Left lung (tissue), 10 donors: ENCODE measurements around the gene TBL2. TPM values are rescaled to one million over a fixed set of nuclear protein-coding genes. Genes with fewer than 3 reads are reported as not detected.
"Not testable (repeated sequence)": the region's sequence is repeated elsewhere in the genome, so short reads cannot be mapped to it uniquely, and the experiment has no call there.

Source experiments
- ATAC-seq: fragments of 200-7000 bp; cut with Tn5 transposase; one replicate; pipeline ENCODE4 v1.9.1; 2020; ENCODE audit warnings: moderate library complexity
- DNase-seq, 4 donors: peaks; one replicate each; pipeline ENCODE4 v3.0.0-alpha.2; 2013 to 2020
- H3K27ac ChIP-seq, 2 donors: fragments of 200-600 bp; sonication (generic) in 1 of 2; one replicate each; pipeline versions ENCODE4 v1.5.0 to v1.8.0; 2020 to 2021
- H3K27me3 ChIP-seq, 2 donors: fragments of 200-600 bp; sonication (generic) in 1 of 2; one replicate each; pipeline versions ENCODE4 v1.5.0 to v1.8.0; 2020 to 2021
- H3K36me3 ChIP-seq, 2 donors: fragments of 200-600 bp; sonication (generic) in 1 of 2; one replicate each; pipeline versions ENCODE4 v1.5.0 to v1.8.0; 2020 to 2021
- H3K4me1 ChIP-seq, 2 donors: fragments of 200-600 bp; one replicate each; pipeline ENCODE4 v1.8.0; 2021
- H3K4me3 ChIP-seq, 2 donors: fragments of 200-600 bp; sonication (generic) in 1 of 2; one replicate each; pipeline versions ENCODE4 v1.5.0 to v1.8.0; 2020 to 2021; ENCODE audit warnings: mild to moderate bottlenecking in 1 of 2
- H3K9me3 ChIP-seq, 2 donors: fragments of 200-600 bp; sonication (generic) in 1 of 2; one replicate each; pipeline versions ENCODE4 v1.5.0 to v1.8.0; 2020 to 2021
- intact Hi-C, 2 donors: fragments of 100-400 bp; cut with DNase I; formaldehyde crosslinking; loops; one replicate each; pipeline versions ENCODE4 v1.11.2 to v1.14.2; 2022
- polyA plus RNA-seq, 6 donors: library from polyadenylated mRNA; unstranded; fragments of 120-200 nt; gene quantifications; one replicate each; pipeline ENCODE4 v1.2.1, GENCODE V29; 2013; ENCODE audit not compliant: insufficient read length in 6 of 6
- total RNA-seq, 2 donors: library from RNA; stranded (reverse); fragmentation: NEBNext Ultra II Directional; extraction: Animal tissue kit (Norgen Biotek cat#: 25700); gene quantifications; one replicate each; pipeline ENCODE4 v1.2.1, GENCODE V29; 2021
- TF ChIP-seq, protein P1 (sequence below), 2 donors: fragments of 200-600 bp; sonication (generic) in 1 of 2; IDR thresholded peaks; one replicate each; pipeline versions ENCODE4 v1.5.0 to v1.8.0; 2021; ENCODE audit warnings: antibody characterized with exemption in 2 of 2
- donor health status: DM: no; HTN: yes; CAD: no.
- donor health status: DM: no; HTN: no; CAD: no.

The TBL2 gene
- total and polyA plus RNA-seq, 8 donors = 29.9 to 41.0 (median 39.2) TPM

DNA sequence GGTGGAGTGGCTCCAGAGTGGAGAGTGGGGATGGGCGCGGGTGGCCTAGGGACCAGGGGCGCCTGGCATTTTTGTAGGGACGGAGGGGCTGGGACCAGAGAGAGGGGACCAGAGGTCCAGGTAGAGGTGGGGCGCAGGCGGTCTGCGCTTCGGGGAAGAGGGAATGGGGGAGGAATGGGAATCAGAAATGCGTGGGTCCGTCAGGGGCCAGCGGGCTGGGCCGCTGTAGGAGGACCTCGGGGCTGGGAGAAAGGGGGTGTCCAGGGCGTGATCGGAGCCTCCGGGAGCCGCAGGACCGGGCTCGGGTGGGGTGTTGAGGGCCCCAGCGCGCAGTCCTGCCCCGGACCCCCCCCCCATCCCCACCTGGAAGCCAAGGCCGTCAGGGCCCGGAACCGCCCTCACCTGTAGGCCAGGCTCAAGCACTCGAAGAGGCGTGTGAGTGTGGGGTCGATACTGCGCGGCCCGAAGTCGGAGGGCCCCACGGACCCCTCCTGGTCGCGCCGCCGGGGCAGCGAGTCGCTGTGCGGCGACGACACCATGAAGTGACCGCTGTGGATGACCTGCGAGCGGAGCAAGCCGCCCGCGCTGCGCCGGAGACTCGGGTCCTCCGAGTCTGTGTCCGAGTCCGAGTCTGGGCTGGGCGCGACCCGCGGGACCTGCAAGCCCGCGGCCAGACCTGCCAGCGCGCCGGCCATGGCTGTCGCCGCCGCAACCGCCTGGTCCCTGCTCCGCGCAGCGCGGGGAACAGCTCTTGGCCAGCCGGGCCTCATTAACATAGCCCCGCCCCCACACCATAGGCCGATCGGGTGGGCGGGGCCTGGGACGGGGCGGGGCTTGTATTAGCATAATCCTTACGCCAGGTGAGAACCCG lies 45.7 kb upstream of the TBL2 start, which contains the start of gene MLXIPL:
Gene MLXIPL, minus strand, starts transcription at position 725 of the 871 bp plus-strand sequence. Its CDS starts 30 bp downstream, at position 695.
- peaks cover 26 to 90% of the 10 kb centered on the region in 2 donors for H3K27me3 ChIP-seq
- peak; percentile 99 for ATAC-seq
- H3K4me3 ChIP-seq = peak within 1 kb of the TSS; percentile 29 to 47
- intact Hi-C loops = no loop called here
- H3K27ac ChIP-seq = no peak within 1 kb of the TSS
- no peaks in the 10 kb centered on the region for H3K9me3 ChIP-seq
- TF ChIP-seq, protein P1, sequence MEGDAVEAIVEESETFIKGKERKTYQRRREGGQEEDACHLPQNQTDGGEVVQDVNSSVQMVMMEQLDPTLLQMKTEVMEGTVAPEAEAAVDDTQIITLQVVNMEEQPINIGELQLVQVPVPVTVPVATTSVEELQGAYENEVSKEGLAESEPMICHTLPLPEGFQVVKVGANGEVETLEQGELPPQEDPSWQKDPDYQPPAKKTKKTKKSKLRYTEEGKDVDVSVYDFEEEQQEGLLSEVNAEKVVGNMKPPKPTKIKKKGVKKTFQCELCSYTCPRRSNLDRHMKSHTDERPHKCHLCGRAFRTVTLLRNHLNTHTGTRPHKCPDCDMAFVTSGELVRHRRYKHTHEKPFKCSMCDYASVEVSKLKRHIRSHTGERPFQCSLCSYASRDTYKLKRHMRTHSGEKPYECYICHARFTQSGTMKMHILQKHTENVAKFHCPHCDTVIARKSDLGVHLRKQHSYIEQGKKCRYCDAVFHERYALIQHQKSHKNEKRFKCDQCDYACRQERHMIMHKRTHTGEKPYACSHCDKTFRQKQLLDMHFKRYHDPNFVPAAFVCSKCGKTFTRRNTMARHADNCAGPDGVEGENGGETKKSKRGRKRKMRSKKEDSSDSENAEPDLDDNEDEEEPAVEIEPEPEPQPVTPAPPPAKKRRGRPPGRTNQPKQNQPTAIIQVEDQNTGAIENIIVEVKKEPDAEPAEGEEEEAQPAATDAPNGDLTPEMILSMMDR (IDR thresholded peaks at IDR 0.05) = no peak
- peak in 3 of 4 donors; percentile 77 to 93 (median 81) for DNase-seq
- H3K36me3 ChIP-seq = no peaks in the 10 kb centered on the region
- peaks cover 11 to 21% of the 10 kb centered on the region in 2 donors for H3K4me1 ChIP-seq

DNA sequence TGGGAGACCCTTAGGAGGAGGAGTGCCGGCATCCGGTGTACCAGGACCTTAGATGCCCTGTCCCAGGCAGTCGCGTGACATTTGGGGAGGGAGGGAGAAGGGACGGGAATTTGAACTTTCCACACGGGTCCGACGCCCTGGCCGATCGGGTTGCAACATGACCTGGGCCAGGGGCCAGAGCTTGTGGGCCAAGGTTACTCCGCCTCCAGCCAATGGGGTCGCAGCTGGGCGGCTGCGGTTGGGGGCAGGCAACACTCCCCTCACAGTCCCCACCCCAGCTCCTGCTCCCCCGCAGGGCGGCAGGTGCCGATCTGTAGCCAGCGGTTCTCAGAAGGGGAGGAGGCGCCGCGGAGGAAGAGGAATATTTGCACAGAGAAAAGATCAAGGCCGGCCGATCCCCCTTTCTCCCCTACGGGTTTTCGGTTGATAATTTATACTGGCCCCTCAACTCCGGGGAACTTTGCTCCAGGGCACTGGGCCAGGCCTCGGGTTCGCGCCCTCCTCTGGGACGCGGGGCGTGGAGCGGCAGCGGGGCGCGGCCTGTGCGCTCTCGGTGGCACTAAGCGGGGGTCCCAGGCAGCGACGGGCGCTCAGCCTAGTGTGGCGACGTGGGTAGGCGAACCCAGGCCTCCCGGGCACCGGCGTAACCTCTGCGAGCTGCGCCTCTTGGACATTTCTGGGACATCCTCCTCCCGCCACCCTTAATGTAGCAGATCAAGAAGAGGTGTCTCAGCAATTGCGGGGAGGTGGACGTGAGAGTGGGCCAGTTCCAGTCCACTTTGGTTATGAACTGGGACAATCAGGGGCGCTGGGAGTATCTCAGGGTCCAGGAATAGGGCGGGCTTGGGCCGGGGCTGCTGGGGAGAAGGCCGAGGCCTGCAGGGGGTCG lies 44.8 kb upstream of the TBL2 start:
- no peak overlapping the region for H3K27ac ChIP-seq
- H3K4me1 ChIP-seq = peaks cover 11 to 21% of the 10 kb centered on the region in 2 donors
- H3K36me3 ChIP-seq = no peaks in the 10 kb centered on the region
- ATAC-seq (peak; percentile 10), DNase-seq (no peak)
- peak overlapping the region; percentile 29 to 47 for H3K4me3 ChIP-seq
- intact Hi-C loops = no loop called here
- peaks cover 26 to 81% of the 10 kb centered on the region in 2 donors for H3K27me3 ChIP-seq
- no peaks in the 10 kb centered on the region for H3K9me3 ChIP-seq
- TF ChIP-seq, protein P1 (IDR thresholded peaks at IDR 0.05) = no peak

DNA sequence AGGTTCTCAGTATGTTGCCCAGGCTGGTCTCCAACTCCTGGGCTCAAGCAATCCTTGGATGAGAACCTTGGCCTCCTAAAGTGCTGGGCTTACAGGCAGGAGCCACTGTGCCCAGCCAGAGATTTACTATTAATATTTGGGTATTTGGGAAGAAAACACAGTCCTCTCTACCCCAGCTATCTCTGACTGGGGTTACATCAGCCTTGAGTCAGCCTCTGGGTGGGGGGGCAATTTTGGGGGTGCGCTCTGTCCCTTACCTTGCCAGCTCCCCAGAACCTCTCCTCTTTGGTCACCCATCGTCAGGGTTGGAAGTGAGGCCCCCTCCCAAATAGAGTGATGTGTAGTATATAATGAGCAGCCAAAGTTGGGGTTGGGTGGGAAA lies 44.1 kb upstream of the TBL2 start:
- Histone ChIP-seq H3K4me1 (peaks cover 11 to 21% of the 10 kb centered on the region in 2 donors), H3K4me3 (peak overlapping the region in 1 of 2 donors; percentile 47), H3K9me3 (no peaks in the 10 kb centered on the region), H3K27ac (no peak overlapping the region), H3K36me3 (no peaks in the 10 kb centered on the region), H3K27me3 (peaks cover 26 to 74% of the 10 kb centered on the region in 2 donors)
- TF ChIP-seq, protein P1 (IDR thresholded peaks at IDR 0.05) = no peak
- ATAC-seq (no peak), DNase-seq (no peak)
- intact Hi-C loops = no loop called here

DNA sequence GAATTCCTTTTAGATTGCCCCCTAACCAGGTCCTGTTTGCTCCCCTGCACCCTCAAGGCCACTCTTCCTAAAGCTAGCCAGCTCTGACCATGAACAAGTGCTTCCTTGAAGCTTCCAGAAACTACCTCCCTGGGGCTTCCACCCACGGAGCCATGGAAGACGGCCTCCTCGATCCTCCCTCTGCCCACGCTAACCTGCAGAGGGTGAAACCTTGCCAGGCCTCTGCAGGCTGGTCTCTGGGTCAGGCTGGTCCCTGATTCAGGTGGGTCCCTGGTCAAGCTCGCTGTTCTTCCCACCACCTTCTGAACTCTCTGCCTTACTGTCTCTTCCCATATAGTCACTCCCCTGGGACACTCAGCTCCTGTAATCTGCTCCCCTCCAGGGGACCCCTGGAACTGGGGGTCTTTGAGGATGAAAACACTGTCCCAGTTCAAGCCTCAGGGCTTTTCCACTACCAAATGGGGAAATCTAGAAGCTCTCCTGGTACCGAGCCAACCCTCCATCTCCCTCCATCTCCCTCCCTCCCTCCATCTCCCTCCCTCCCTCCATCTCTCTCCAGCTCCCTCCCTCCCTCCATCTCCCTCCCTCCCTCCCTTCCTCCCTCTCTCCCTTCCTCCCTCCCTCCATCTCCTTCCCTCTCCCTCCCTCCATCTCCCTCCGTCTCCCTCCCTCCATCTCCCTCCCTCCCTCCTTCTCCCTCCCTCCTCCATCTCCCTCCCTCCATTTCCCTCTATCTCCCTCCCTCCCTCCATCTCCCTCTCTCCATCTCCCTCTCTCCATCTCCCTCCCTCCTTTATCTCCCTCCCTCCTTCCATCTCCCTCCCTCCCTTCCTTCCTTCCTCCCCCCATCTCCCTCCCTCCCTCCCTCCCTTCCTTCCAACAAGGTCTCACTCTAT lies 43.0 kb upstream of the TBL2 start:
- TF ChIP-seq, protein P1 (IDR thresholded peaks at IDR 0.05) = no peak
- no peaks in the 10 kb centered on the region for H3K36me3 ChIP-seq
- intact Hi-C loops = no loop called here
- H3K4me3 ChIP-seq = no peak overlapping the region
- H3K4me1 ChIP-seq = peaks cover 11 to 21% of the 10 kb centered on the region in 2 donors
- no peaks in the 10 kb centered on the region for H3K9me3 ChIP-seq
- no peak overlapping the region for H3K27ac ChIP-seq
- peaks cover 26 to 64% of the 10 kb centered on the region in 2 donors for H3K27me3 ChIP-seq
- ATAC-seq (no peak), DNase-seq (no peak)

DNA sequence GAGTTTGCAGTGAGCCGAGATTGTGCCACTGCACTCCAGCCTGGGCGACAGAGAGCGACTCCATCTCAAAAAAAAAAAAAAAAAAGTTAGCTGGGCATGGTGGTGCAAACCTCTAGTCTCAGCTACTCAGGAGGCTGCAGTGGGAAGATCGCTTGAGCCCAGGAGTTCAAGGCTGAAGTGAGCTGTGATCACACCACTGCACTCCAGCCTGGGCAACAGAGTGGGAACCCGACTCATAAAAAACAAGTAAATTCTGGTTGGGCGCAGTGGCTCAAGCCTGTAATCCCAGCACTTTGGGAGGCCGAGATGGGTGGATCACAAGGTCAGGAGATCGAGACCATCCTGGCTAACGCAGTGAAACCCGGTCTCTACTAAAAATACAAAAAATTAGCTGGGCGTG lies 41.0 kb upstream of the TBL2 start:
- not testable (repeated sequence) for H3K36me3 ChIP-seq, DNase-seq, H3K4me3 ChIP-seq, ATAC-seq, H3K9me3 ChIP-seq, H3K27ac ChIP-seq
- H3K27me3 ChIP-seq = peaks cover 21 to 64% of the 10 kb centered on the region in 2 donors
- intact Hi-C loops = loop anchor here in 1 of 2 donors (10.0 kb wide), 1 partner anchor 105 kb away; no protein-coding TSS in a partner anchor
- H3K4me1 ChIP-seq = peaks cover 11 to 18% of the 10 kb centered on the region in 2 donors
